HEK293 (cell line): Measurements from ENCODE around the gene WWOX.

Source experiments
- CTCF ChIA-PET: fragments of 350-600 bp; formaldehyde crosslinking; extraction: SDS; loops from one replicate; lab custom pipeline; 2021; ENCODE audit warnings: antibody characterized with exemption; lab: Yijun Ruan, JAX
- POLR2A ChIA-PET: fragments of 300-600 bp; formaldehyde crosslinking; extraction: SDS; loops from one replicate; lab custom pipeline; 2020; ENCODE audit warnings: antibody characterized with exemption, inconsistent platforms; lab: Yijun Ruan, JAX
- H3K27ac ChIP-seq: fragments of 200-500 bp; sonication (Bioruptor generic); 2 replicates; pipeline ENCODE4 v1.5.1; 2014; ENCODE audit warnings: low read depth, low read length, control low read depth, inconsistent platforms; ENCODE audit errors: extremely low read depth
- H3K36me3 ChIP-seq, 2 experiments: fragments of 200-500 bp in 1 of 2; sonication (Bioruptor generic) in 1 of 2; 1 replicate in 1 of 2; 2 replicates in 1 of 2; pipeline ENCODE4 v1.5.1; 2014 to 2017; ENCODE audit warnings: inconsistent platforms in 2 of 2, low read length in 2 of 2; ENCODE audit not compliant: control insufficient read depth in 2 of 2, insufficient read depth in 1 of 2
- H3K4me1 ChIP-seq: fragments of 200-500 bp; sonication (Bioruptor generic); 2 replicates; pipeline ENCODE4 v1.5.1; 2014; ENCODE audit warnings: mild to moderate bottlenecking, low read length, inconsistent platforms; ENCODE audit not compliant: control insufficient read depth, insufficient read depth
- H3K4me3 ChIP-seq: 2 replicates; pipeline ENCODE4 v1.5.1; 2011; ENCODE audit warnings: low read depth, mild to moderate bottlenecking, control low read depth, low read length, moderate library complexity
- H3K9me3 ChIP-seq: fragments of 200-500 bp; sonication (Bioruptor generic); 2 replicates; pipeline ENCODE4 v1.5.1; 2014; ENCODE audit warnings: low read depth, low read length, inconsistent platforms; ENCODE audit not compliant: control insufficient read depth, insufficient read depth
- FEZF1 ChIP-seq: fragments of 450-650 bp; formaldehyde crosslinking; IDR thresholded peaks from 2 replicates; pipeline ENCODE4 v1.5.1; 2016; ENCODE audit warnings: missing biosample characterization, missing genetic modification characterization
- GLIS1 ChIP-seq: fragments of 450-650 bp; formaldehyde crosslinking; IDR thresholded peaks from 2 replicates; pipeline ENCODE4 v1.5.1; 2016; ENCODE audit warnings: missing biosample characterization, missing genetic modification characterization
- GLIS2 ChIP-seq: fragments of 450-650 bp; formaldehyde crosslinking; IDR thresholded peaks from 2 replicates; pipeline ENCODE4 v1.5.1; 2016; ENCODE audit warnings: missing biosample characterization, missing genetic modification characterization
- HOXC10 ChIP-seq: sonication (generic); formaldehyde crosslinking; IDR thresholded peaks from 2 replicates; pipeline ENCODE4 v1.8.1; 2023; ENCODE audit warnings: mild to moderate bottlenecking, missing genetic modification reagents
- KLF16 ChIP-seq: fragments of 450-650 bp; formaldehyde crosslinking; IDR thresholded peaks from 2 replicates; pipeline ENCODE4 v1.5.1; 2017; ENCODE audit warnings: missing biosample characterization, missing genetic modification characterization
- KLF9 ChIP-seq: fragments of 450-650 bp; formaldehyde crosslinking; IDR thresholded peaks from 2 replicates; pipeline ENCODE4 v1.5.1; 2016; ENCODE audit warnings: missing biosample characterization, missing genetic modification characterization, low read depth
- MZF1 ChIP-seq: fragments of 450-650 bp; formaldehyde crosslinking; IDR thresholded peaks from 2 replicates; pipeline ENCODE4 v1.5.1; 2017; ENCODE audit warnings: missing biosample characterization, missing genetic modification characterization, borderline replicate concordance
- PRDM2 ChIP-seq: fragments of 450-650 bp; formaldehyde crosslinking; IDR thresholded peaks from 2 replicates; pipeline ENCODE4 v1.5.1; 2016; ENCODE audit warnings: missing biosample characterization, missing genetic modification characterization, borderline replicate concordance
- PRDM4 ChIP-seq: fragments of 450-650 bp; formaldehyde crosslinking; IDR thresholded peaks from 2 replicates; pipeline ENCODE4 v1.5.1; 2017; ENCODE audit warnings: missing biosample characterization, missing genetic modification characterization
- SCRT2 ChIP-seq: fragments of 450-650 bp; formaldehyde crosslinking; IDR thresholded peaks from 2 replicates; pipeline ENCODE4 v1.5.1; 2016; ENCODE audit warnings: missing biosample characterization, missing genetic modification characterization
- TRIM28 ChIP-seq: IDR thresholded peaks from 2 replicates; pipeline ENCODE4 v1.6.1; 2011; ENCODE audit warnings: low read length, control low read depth, borderline replicate concordance
- ZNF140 ChIP-seq: fragments of 450-650 bp; formaldehyde crosslinking; IDR thresholded peaks from 2 replicates; pipeline ENCODE4 v1.5.1; 2016; ENCODE audit warnings: missing biosample characterization, missing genetic modification characterization
- ZNF169 ChIP-seq: fragments of 450-650 bp; formaldehyde crosslinking; IDR thresholded peaks from 2 replicates; pipeline ENCODE4 v1.5.1; 2016; ENCODE audit warnings: missing biosample characterization, missing genetic modification characterization
- ZNF266 ChIP-seq: fragments of 450-650 bp; formaldehyde crosslinking; IDR thresholded peaks from 2 replicates; pipeline ENCODE4 v1.5.1; 2016; ENCODE audit warnings: missing biosample characterization, missing genetic modification characterization, low read depth
- ZNF280D ChIP-seq: fragments of 450-650 bp; formaldehyde crosslinking; IDR thresholded peaks from 2 replicates; pipeline ENCODE4 v1.5.1; 2016; ENCODE audit warnings: missing biosample characterization, missing genetic modification characterization
- ZNF311 ChIP-seq: fragments of 450-650 bp; formaldehyde crosslinking; IDR thresholded peaks from 2 replicates; pipeline ENCODE4 v1.5.1; 2017; ENCODE audit warnings: missing biosample characterization, missing genetic modification characterization, borderline replicate concordance
- ZNF473 ChIP-seq: fragments of 450-650 bp; formaldehyde crosslinking; IDR thresholded peaks from 2 replicates; pipeline ENCODE4 v1.5.1; 2017; ENCODE audit warnings: missing biosample characterization, missing genetic modification characterization
- ZNF530 ChIP-seq: fragments of 450-650 bp; formaldehyde crosslinking; IDR thresholded peaks from 2 replicates; pipeline ENCODE4 v1.5.1; 2016; ENCODE audit warnings: low read depth, missing biosample characterization, missing genetic modification characterization
- ZNF558 ChIP-seq: fragments of 450-650 bp; formaldehyde crosslinking; IDR thresholded peaks from 2 replicates; pipeline ENCODE4 v1.5.1; 2016; ENCODE audit warnings: missing biosample characterization, missing genetic modification characterization
- ZNF580 ChIP-seq: fragments of 450-650 bp; formaldehyde crosslinking; IDR thresholded peaks from 2 replicates; pipeline ENCODE4 v1.5.1; 2016; ENCODE audit warnings: missing biosample characterization, missing genetic modification characterization
- ZNF600 ChIP-seq: fragments of 450-650 bp; formaldehyde crosslinking; IDR thresholded peaks from 2 replicates; pipeline ENCODE4 v1.5.1; 2016; ENCODE audit warnings: missing biosample characterization, missing genetic modification characterization
- ZNF658 ChIP-seq: fragments of 450-650 bp; formaldehyde crosslinking; IDR thresholded peaks from 2 replicates; pipeline ENCODE4; 2016; ENCODE audit warnings: missing biosample characterization, missing genetic modification characterization
- ZNF664 ChIP-seq: fragments of 450-650 bp; formaldehyde crosslinking; IDR thresholded peaks from 2 replicates; pipeline ENCODE4 v1.5.1; 2016; ENCODE audit warnings: missing biosample characterization, missing genetic modification characterization
- ZNF707 ChIP-seq: fragments of 450-650 bp; formaldehyde crosslinking; IDR thresholded peaks from 2 replicates; pipeline ENCODE4 v1.5.1; 2016; ENCODE audit warnings: missing biosample characterization, missing genetic modification characterization
- ZNF830 ChIP-seq: fragments of 450-650 bp; IDR thresholded peaks from 2 replicates; pipeline ENCODE4 v1.5.0; 2018; ENCODE audit warnings: missing biosample characterization, missing genetic modification characterization, low read depth, mild to moderate bottlenecking, moderate library complexity
- ZXDB ChIP-seq: fragments of 450-650 bp; formaldehyde crosslinking; IDR thresholded peaks from 2 replicates; pipeline ENCODE4 v1.5.1; 2016; ENCODE audit warnings: missing biosample characterization, missing genetic modification characterization

WWOX gene

GRCh38 chr16:78788276-78788675, 688.8 kb downstream of the WWOX start:
- Histone ChIP-seq H3K4me3 (no peak overlapping the region), H3K27ac (no peak overlapping the region), H3K4me1 (0 out of 2 replicates have a peak, but pooled peaks cover 3% of the 10 kb centered on the region), H3K36me3 (no peaks in the 10 kb centered on the region), H3K9me3 (no peaks in the 10 kb centered on the region)
- CTCF ChIA-PET = interaction anchor here (1.1 kb wide), 1 partner anchor 9 kb away, joined by 4 read pairs; no protein-coding TSS in a partner anchor
- POLR2A ChIA-PET = no interaction called here
- TF ChIP-seq SCRT2 (no peak), ZNF664 (tag by site-specific recombination) (no peak), GLIS2 (tag by site-specific recombination) (no peak), KLF9 (no peak), ZNF266 (tag by site-specific recombination) (no peak), ZXDB (tag by site-specific recombination) (no peak), ZNF140 (tag by site-specific recombination) (no peak), ZNF473 (no peak), ZNF707 (tag by site-specific recombination) (no peak)

GRCh38 chr16:78788696-78789095, 689.2 kb downstream of the WWOX start:
- POLR2A ChIA-PET = no interaction called here
- no peak for TF ChIP-seq ZNF280D (tag by site-specific recombination)
- no peak for TF ChIP-seq HOXC10
- TF ChIP-seq ZNF600 (tag by site-specific recombination) = no peak
- no peak for TF ChIP-seq ZNF311 (tag by site-specific recombination)
- TF ChIP-seq ZNF530 (tag by site-specific recombination) = no peak
- no peak for TF ChIP-seq KLF16 (tag by site-specific recombination)
- TF ChIP-seq FEZF1 = no peak
- no peak for TF ChIP-seq ZNF830 (tag by site-specific recombination)
- TF ChIP-seq MZF1 (tag by site-specific recombination) = no peak
- no peak for TF ChIP-seq PRDM4 (tag by site-specific recombination)
- no peak for TF ChIP-seq ZNF707 (tag by site-specific recombination)
- TF ChIP-seq ZNF658 (tag by site-specific recombination) = no peak
- no peak for TF ChIP-seq PRDM2 (tag by site-specific recombination)
- no peak for TF ChIP-seq ZNF580 (tag by site-specific recombination)
- no peak for TF ChIP-seq ZNF169 (tag by site-specific recombination)
- no peak for TF ChIP-seq ZNF558 (tag by site-specific recombination)
- no peak for TF ChIP-seq GLIS1 (tag by site-specific recombination)
- no peak for TF ChIP-seq TRIM28

More at GRCh38 chr16:78788696-78789095, 689.2 kb downstream of the WWOX start:
- H3K36me3 ChIP-seq = no peaks in the 10 kb centered on the region
- H3K4me1 ChIP-seq = 0 out of 2 replicates have a peak, but pooled peaks cover 3% of the 10 kb centered on the region
- no peak overlapping the region for H3K27ac ChIP-seq
- no peaks in the 10 kb centered on the region for H3K9me3 ChIP-seq
- CTCF ChIA-PET = interaction anchor here (1.1 kb wide), 1 partner anchor 10 kb away, joined by 4 read pairs; no protein-coding TSS in a partner anchor
- H3K4me3 ChIP-seq = no peak overlapping the region
